Tibial nerve (tissue), 3 donors: Measurements from ENCODE around the gene LTK.

Source experiments
- CTCF ChIP-seq, 5 experiments: fragments of 200-600 bp in 3 of 5; fragments of 450-650 bp in 2 of 5; sonication (generic) in 3 of 5; IDR thresholded peaks; one replicate each; pipeline ENCODE4 v1.5.1; 2016 to 2019; ENCODE audit warnings: antibody characterized with exemption in 5 of 5, mild to moderate bottlenecking in 3 of 5, moderate library complexity in 2 of 5
- POLR2A ChIP-seq, 2 donors: fragments of 450-650 bp; IDR thresholded peaks; one replicate each; pipeline ENCODE4 v1.6.1; 2017; ENCODE audit warnings: antibody characterized with exemption in 2 of 2, mild to moderate bottlenecking in 2 of 2, moderate library complexity in 2 of 2

- TF ChIP-seq CTCF (IDR thresholded peaks at IDR 0.05) (no peak), POLR2A (IDR thresholded peaks at IDR 0.05) (no peak)
These were observed 10.0 kb downstream of the LTK start for GRCh38 chr15:41503669-41504010.
